A673 (cell line): ENCODE results near the gene IGLL1.

Source experiments
- CTCF ChIP-seq: fragments of 300-800, 200-600 bp; sonication (generic); conservative IDR thresholded peaks from 2 replicates; pipeline ENCODE4 v1.5.1; 2017; ENCODE audit warnings: low read depth, mild to moderate bottlenecking, antibody characterized with exemption, low read length, moderate library complexity, mixed read lengths
- EZH2 ChIP-seq: fragments of 200-600 bp; sonication (generic); IDR thresholded peaks from 2 replicates; pipeline ENCODE4 v1.6.1; 2017; ENCODE audit warnings: borderline replicate concordance, low read depth, mild to moderate bottlenecking, mixed read lengths, antibody characterized with exemption, low read length; ENCODE audit not compliant: poor library complexity, severe bottlenecking

- TF ChIP-seq CTCF (no peak), EZH2 (no peak)
Observed at GRCh38 chr22:23626286-23626975, 46.3 kb upstream of the IGLL1 start.
